AG04449 (cell line): ENCODE results near the gene ATP2A3.

Experiments used
- CTCF ChIA-PET: fragments of 350-600 bp; formaldehyde crosslinking; extraction: SDS; loops from one replicate; lab custom pipeline; 2021; ENCODE audit warnings: antibody characterized with exemption; lab: Yijun Ruan, JAX
- POLR2A ChIA-PET: fragments of 400-600, 350-600 bp; formaldehyde crosslinking; extraction: SDS; loops from one replicate; lab custom pipeline; 2020; ENCODE audit warnings: antibody characterized with exemption, inconsistent platforms; lab: Yijun Ruan, JAX
- DNase-seq: peaks from one replicate; pipeline ENCODE4 v3.0.0-alpha.2; 2010; ENCODE audit warnings: low read depth, low spot score
- H3K4me3 ChIP-seq: 2 replicates; pipeline ENCODE4 v1.5.1; 2011; ENCODE audit warnings: low read depth, mild to moderate bottlenecking, control low read depth, low read length
- TF ChIP-seq, protein P1 (sequence below): IDR thresholded peaks from one replicate; pipeline ENCODE4 v1.5.1; 2011; ENCODE audit warnings: mild to moderate bottlenecking, moderate library complexity, low read length, control low read depth, inconsistent platforms; ENCODE audit not compliant: insufficient read depth; ENCODE audit errors: missing control alignments

The ATP2A3 gene

DNA sequence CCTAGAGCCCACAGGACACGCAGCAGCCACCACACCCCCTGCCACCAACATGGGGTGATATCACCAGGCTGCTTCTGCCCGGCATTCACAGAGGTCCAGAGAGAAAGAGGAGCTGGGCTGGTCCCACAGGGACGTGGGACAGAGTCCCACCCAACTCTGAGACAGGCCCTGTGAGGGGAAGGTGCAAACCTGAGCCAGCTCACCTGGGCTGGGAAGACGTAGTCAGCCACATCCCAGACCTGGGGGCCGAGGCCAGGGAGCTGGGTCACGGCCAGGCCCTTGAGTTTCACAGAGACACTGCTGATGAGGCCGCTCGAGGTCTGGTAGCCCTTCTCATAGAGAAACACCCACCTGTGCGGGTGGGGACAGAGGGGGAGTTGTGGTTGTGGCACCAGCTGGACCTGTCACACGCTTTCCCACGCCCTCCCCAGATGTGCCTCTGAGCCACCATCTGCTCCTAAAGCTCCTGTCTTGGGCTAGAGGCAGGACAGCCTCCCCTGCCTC is 59.2 kb downstream of the ATP2A3 start:
- POLR2A ChIA-PET = interaction anchor here (0.6 kb wide), 1 partner anchor 109 kb away, joined by 3 read pairs; no protein-coding TSS in a partner anchor
- DNase-seq = no peak
- CTCF ChIA-PET = interaction anchor here (0.8 to 3.4 kb wide), 3 partner anchors 9 to 59 kb away, joined by 3 to 59 read pairs (median 3); partner anchors contain the start of gene NCBP3
- TF ChIP-seq, protein P1, sequence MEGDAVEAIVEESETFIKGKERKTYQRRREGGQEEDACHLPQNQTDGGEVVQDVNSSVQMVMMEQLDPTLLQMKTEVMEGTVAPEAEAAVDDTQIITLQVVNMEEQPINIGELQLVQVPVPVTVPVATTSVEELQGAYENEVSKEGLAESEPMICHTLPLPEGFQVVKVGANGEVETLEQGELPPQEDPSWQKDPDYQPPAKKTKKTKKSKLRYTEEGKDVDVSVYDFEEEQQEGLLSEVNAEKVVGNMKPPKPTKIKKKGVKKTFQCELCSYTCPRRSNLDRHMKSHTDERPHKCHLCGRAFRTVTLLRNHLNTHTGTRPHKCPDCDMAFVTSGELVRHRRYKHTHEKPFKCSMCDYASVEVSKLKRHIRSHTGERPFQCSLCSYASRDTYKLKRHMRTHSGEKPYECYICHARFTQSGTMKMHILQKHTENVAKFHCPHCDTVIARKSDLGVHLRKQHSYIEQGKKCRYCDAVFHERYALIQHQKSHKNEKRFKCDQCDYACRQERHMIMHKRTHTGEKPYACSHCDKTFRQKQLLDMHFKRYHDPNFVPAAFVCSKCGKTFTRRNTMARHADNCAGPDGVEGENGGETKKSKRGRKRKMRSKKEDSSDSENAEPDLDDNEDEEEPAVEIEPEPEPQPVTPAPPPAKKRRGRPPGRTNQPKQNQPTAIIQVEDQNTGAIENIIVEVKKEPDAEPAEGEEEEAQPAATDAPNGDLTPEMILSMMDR = no peak
- H3K4me3 ChIP-seq = no peak overlapping the region

DNA sequence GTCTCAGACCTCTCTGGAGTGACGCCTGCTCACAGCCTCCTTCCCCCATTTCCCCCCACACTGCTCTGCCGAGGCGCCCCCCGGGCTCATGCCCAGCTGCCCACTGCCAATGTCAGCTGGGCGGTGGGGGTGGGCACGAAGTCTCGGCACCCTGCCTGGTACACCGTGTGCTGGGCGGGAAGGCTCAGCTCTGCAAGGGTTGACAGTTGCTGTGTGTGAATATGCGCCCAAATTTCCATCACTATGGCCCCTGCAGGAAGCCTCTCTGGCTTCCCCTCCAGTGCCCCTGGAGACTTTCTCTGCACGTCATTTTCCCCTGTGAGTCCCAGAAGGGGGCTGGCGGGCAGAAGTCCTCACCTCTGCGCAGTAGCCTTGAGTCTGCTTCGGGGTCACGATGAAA is 59.7 kb downstream of the ATP2A3 start:
- POLR2A ChIA-PET = no interaction called here
- TF ChIP-seq, protein P1 = no peak
- CTCF ChIA-PET = interaction anchor here (0.7 to 3.4 kb wide), 3 partner anchors 9 to 16 kb away, joined by 3 to 59 read pairs (median 3); partner anchors contain the start of gene CAMKK1
- H3K4me3 ChIP-seq = no peak overlapping the region
- no peak for DNase-seq

DNA sequence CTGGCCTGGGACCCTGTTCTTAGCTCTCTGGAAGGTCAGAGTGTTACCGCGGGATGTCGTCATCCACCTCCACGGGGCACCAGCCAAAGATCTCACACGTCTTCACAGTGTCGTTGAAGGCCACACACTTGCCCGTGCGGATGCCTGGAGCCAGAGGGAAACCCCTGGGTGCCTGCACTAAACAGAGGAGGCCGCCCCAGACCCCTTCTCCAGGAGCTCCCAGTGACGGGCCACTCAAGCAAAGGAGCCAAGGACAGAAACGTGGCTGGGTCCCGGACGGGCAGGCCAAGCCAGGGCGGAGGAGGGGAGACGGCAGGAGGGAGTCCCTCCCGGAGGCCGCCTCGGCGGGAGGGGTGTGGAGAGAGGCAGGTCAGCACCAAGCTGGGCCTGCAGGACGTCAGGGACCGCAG is 60.4 kb downstream of the ATP2A3 start:
- ChIA-PET CTCF (interaction anchor here (0.7 to 3.4 kb wide), 5 partner anchors 10 to 169 kb away, joined by 3 to 59 read pairs (median 3); partner anchors contain the start of gene CAMKK1), POLR2A (no interaction called here)
- no peak for DNase-seq
- TF ChIP-seq, protein P1 = no peak
- no peak overlapping the region for H3K4me3 ChIP-seq

DNA sequence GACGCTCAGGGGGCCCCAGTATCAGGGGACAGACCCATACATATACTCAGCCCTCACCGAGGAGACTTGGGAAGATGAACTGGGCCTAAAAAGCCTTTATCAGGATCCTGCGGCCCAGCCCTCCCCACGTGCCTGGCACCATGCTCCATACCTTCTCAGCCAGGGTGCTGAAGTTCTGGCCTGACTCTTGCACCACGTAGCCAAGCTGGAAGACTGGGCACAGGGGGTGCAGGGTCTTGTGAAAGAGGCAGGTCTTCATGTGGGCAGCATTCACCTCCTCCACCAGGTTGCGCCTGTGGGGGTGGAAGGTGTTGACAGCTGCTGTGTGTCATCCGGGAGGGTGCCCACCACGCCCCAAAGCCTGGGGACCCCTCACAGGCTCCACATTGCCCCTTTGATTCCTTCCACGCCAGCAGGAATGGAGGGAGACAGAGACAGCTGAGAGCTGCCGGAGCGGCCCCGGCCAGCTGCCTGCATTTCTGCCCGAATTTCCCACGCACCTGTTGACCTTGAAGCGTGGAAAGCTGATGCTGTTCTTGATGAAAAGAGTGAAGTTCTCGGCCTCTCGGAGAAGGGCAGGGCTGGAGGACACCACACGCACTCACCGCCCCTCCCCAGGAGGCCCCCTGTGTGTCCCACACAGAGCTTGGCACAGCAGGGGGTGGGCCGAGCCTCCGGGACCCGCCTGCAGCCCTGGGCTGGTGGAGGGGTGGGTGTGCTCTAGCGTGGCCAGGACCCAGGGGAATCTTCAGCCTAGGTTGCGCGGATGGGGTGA is 61.0 kb downstream of the ATP2A3 start:
- no peak for DNase-seq
- ChIA-PET CTCF (interaction anchor here (0.7 to 3.4 kb wide), 5 partner anchors 10 to 170 kb away, joined by 3 to 59 read pairs (median 3); partner anchors contain the start of gene CAMKK1), POLR2A (no interaction called here)
- TF ChIP-seq, protein P1 = no peak
- no peak overlapping the region for H3K4me3 ChIP-seq

DNA sequence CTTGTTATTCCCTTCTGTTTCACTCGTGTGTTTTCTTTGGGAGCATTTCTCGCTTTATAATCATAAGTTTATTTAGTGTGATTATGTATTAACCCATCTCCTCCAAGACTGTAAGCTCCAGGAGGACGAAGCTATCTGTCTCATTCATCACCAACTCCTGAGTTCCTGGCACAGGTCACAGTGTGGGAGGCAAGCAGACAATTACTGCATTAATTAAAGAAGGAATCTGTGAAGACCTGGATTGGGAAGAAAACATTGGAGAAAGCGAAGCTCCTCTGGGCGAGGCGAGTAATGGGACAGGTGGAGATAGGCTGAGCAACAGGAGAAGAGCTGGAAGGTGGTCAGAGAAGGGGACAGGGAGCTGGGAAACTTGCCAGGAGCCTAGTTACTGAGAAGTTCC is 63.6 kb downstream of the ATP2A3 start:
- TF ChIP-seq, protein P1 = no peak
- DNase-seq = no peak
- H3K4me3 ChIP-seq = no peak overlapping the region
- CTCF ChIA-PET = interaction anchor here (0.9 to 7.2 kb wide), 3 partner anchors 9 to 15 kb away, joined by 3 to 75 read pairs (median 4); partner anchors contain the start of gene P2RX1
- POLR2A ChIA-PET = no interaction called here

DNA sequence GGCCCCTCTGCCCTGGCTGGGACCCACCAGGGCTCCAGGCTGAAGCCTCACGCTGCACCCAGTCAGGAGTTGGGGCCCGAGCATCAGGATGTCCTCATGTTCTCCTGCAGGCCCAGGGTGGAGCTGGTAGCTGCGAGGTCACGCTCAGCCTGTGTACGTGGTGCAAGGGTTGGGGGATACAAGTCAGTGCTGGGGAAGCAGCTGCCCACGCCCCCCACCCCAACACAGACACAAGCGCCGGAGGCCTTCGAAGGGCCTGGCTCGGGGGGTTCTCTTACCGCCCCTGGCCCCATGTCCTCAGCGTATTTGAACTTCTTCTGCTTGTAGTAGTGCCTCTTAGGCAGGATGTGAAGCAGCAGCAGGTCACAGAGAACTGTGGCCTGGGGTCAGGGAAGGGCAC is 66.5 kb downstream of the ATP2A3 start:
- TF ChIP-seq, protein P1 = no peak
- no peak overlapping the region for H3K4me3 ChIP-seq
- DNase-seq = no peak
- CTCF ChIA-PET = interaction anchor here (0.8 to 7.2 kb wide), 3 partner anchors 14 to 70 kb away, joined by 3 to 75 read pairs (median 3); partner anchors contain the start of gene P2RX1
- POLR2A ChIA-PET = no interaction called here
